Measurements from ENCODE around the gene ARHGAP10. TPM values are rescaled to one million over a fixed set of nuclear protein-coding genes. Genes with fewer than 3 reads are reported as not detected.

The ARHGAP10 gene
- total RNA-seq, 2 experiments from 2014 or later: 0.11 TPM; not detected in 1

DNA sequence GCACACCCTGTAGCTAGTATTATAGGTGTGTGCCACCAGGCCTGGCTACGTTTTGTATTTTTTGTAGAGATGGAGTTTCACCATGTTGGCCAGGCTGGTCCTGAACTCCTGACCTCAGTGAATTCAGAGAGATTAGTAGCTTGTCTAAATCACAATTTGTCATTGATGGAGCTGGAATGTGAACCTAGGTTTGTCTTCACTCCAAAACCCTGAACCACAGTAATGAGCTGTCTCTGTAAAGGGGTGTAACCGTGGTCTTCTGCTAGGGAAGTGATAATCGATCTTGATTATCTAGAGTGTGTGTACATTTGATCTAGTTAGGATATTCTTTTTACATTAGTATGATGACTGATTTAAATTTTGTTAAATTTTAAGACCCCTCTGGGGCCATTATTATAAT lies 8.3 kb downstream of the ARHGAP10 start:
- H3K36me3 ChIP-seq (ENCODE audit: insufficient read depth, low read length): no peaks in the 10 kb centered on the region
- H4K20me1 ChIP-seq (ENCODE audit: insufficient read depth, low read length): no peaks in the 10 kb centered on the region
- CTCF ChIA-PET (ENCODE audit: unreplicated experiment): no interaction called here
- intact Hi-C loops (cut with micrococcal nuclease; ENCODE audit: unreplicated experiment): no loop called here
- no peak overlapping the region for H3K27ac ChIP-seq (ENCODE audit: low read depth, low read length, poor library complexity, severe bottlenecking)
- H3K4me1 ChIP-seq (ENCODE audit: insufficient read depth, low read length, poor library complexity, severe bottlenecking): no peaks in the 10 kb centered on the region
- H3K4me3 ChIP-seq (ENCODE audit: low read depth, low read length, poor library complexity, severe bottlenecking): no peak overlapping the region
- DNase-seq (ENCODE audit: low spot score): no peak
- TF ChIP-seq, protein P1, sequence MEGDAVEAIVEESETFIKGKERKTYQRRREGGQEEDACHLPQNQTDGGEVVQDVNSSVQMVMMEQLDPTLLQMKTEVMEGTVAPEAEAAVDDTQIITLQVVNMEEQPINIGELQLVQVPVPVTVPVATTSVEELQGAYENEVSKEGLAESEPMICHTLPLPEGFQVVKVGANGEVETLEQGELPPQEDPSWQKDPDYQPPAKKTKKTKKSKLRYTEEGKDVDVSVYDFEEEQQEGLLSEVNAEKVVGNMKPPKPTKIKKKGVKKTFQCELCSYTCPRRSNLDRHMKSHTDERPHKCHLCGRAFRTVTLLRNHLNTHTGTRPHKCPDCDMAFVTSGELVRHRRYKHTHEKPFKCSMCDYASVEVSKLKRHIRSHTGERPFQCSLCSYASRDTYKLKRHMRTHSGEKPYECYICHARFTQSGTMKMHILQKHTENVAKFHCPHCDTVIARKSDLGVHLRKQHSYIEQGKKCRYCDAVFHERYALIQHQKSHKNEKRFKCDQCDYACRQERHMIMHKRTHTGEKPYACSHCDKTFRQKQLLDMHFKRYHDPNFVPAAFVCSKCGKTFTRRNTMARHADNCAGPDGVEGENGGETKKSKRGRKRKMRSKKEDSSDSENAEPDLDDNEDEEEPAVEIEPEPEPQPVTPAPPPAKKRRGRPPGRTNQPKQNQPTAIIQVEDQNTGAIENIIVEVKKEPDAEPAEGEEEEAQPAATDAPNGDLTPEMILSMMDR (conservative IDR thresholded peaks at IDR 0.05; ENCODE audit: low read length): no peak
- no peak for TF ChIP-seq EZH2phosphoT487 (IDR thresholded peaks at IDR 0.05; ENCODE audit: borderline replicate concordance, low read depth, low read length)
- no peaks in the 10 kb centered on the region for H3K9me3 ChIP-seq (ENCODE audit: low read length)
- no peaks in the 10 kb centered on the region for H3K9me2 ChIP-seq (ENCODE audit: insufficient read depth, low read length)
- H3K4me2 ChIP-seq (ENCODE audit: low read length): no peak overlapping the region
- BruUV-seq (replicated peaks): no TSS peak
- H2AFZ ChIP-seq (ENCODE audit: low read length): no peak overlapping the region
- POLR2A ChIA-PET: interaction anchor here (0.6 to 1.6 kb wide), 3 partner anchors 10 to 56 kb away, joined by 3 to 4 read pairs (median 3); partner anchors contain the start of gene PRMT9
- H3K79me2 ChIP-seq (ENCODE audit: insufficient read depth, low read depth, low read length): no peaks in the 10 kb centered on the region

DNA sequence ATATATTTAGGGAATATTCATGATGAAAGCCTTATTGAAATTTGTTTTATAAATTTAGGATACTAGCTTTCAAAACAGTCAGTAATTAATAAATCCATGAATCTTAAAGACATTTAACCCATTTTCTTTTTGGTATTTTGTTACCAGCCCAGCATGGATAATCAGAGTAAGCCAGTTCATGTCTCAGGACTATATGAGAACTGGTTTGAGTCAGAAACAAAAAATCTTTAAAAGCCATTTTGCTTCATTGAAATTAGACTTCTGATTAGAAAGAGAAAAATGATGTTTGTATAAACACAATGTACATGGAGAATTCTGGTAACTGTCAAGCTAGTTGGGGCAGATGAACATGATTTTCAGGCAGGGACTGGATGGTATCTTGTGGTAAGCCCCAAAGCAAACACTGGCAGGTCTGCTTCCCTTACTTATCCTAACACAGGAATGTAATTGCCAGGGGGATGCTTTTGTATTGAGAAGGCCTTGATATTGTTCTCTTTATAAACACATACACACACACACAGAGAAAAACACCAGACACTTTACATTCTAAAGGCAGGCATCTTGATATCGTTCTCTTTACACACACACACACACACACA lies 9.4 kb downstream of the ARHGAP10 start:
- Histone ChIP-seq H3K4me3 (ENCODE audit: low read depth, low read length, poor library complexity, severe bottlenecking) (no peak overlapping the region), H3K36me3 (ENCODE audit: insufficient read depth, low read length) (no peaks in the 10 kb centered on the region), H3K9me2 (ENCODE audit: insufficient read depth, low read length) (no peaks in the 10 kb centered on the region), H3K27ac (ENCODE audit: low read depth, low read length, poor library complexity, severe bottlenecking) (no peak overlapping the region), H3K9me3 (ENCODE audit: low read length) (no peaks in the 10 kb centered on the region), H2AFZ (ENCODE audit: low read length) (no peak overlapping the region), H3K4me1 (ENCODE audit: insufficient read depth, low read length, poor library complexity, severe bottlenecking) (no peaks in the 10 kb centered on the region), H3K79me2 (ENCODE audit: insufficient read depth, low read depth, low read length) (no peaks in the 10 kb centered on the region), H3K4me2 (ENCODE audit: low read length) (no peak overlapping the region), H4K20me1 (ENCODE audit: insufficient read depth, low read length) (no peaks in the 10 kb centered on the region)
- CTCF ChIA-PET (ENCODE audit: unreplicated experiment): no interaction called here
- intact Hi-C loops (cut with micrococcal nuclease; ENCODE audit: unreplicated experiment): no loop called here
- BruUV-seq (replicated peaks): no TSS peak
- no peak for DNase-seq (ENCODE audit: low spot score)
- POLR2A ChIA-PET: no interaction called here
- TF ChIP-seq EZH2phosphoT487 (IDR thresholded peaks at IDR 0.05; ENCODE audit: borderline replicate concordance, low read depth, low read length): no peak
- TF ChIP-seq, protein P1 (conservative IDR thresholded peaks at IDR 0.05; ENCODE audit: low read length): no peak

DNA sequence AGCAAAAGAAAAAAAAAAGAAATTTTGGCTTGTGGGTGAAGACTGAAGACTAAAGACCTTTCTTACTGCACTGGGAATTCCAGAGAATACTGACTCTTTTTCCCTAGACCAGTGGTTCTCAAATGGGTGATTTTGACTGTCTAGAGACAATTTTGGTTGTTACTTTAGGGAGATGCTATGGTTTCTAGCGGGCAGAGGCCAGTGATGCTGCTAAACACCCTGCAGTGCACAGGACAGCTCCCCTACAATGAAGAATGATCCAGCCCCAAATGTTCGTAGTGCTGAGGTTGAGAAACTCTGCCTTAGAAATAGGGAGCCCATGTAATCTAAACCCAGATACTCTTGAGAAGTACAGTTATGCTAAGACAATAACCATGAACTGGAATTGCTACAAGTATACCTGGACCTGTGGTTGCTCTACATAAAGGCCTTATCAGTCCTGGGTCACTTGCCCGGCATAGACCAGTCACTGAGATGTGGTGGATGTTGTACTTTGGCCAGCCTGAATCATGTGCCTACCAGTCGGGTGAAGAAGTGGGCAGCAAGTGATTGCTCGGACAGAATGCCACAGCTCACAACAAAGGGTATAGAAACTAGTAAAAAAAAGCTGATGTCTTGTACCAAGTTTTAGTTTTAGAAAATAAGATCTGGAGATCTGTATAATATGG lies 16.0 kb downstream of the ARHGAP10 start:
- DNase-seq (ENCODE audit: low spot score): no peak
- H3K4me3 ChIP-seq (ENCODE audit: low read depth, low read length, poor library complexity, severe bottlenecking): no peak overlapping the region
- no peaks in the 10 kb centered on the region for H4K20me1 ChIP-seq (ENCODE audit: insufficient read depth, low read length)
- no peaks in the 10 kb centered on the region for H3K79me2 ChIP-seq (ENCODE audit: insufficient read depth, low read depth, low read length)
- no peak overlapping the region for H3K27ac ChIP-seq (ENCODE audit: low read depth, low read length, poor library complexity, severe bottlenecking)
- ChIA-PET POLR2A (no interaction called here), CTCF (ENCODE audit: unreplicated experiment) (no interaction called here)
- no peak overlapping the region for H2AFZ ChIP-seq (ENCODE audit: low read length)
- BruUV-seq (replicated peaks): no TSS peak
- intact Hi-C loops (cut with micrococcal nuclease; ENCODE audit: unreplicated experiment): no loop called here
- H3K4me2 ChIP-seq (ENCODE audit: low read length): no peak overlapping the region
- no peak for TF ChIP-seq EZH2phosphoT487 (IDR thresholded peaks at IDR 0.05; ENCODE audit: borderline replicate concordance, low read depth, low read length)
- TF ChIP-seq, protein P1 (conservative IDR thresholded peaks at IDR 0.05; ENCODE audit: low read length): no peak
- no peaks in the 10 kb centered on the region for H3K4me1 ChIP-seq (ENCODE audit: insufficient read depth, low read length, poor library complexity, severe bottlenecking)
- H3K36me3 ChIP-seq (ENCODE audit: insufficient read depth, low read length): no peaks in the 10 kb centered on the region
- no peaks in the 10 kb centered on the region for H3K9me2 ChIP-seq (ENCODE audit: insufficient read depth, low read length)
- H3K9me3 ChIP-seq (ENCODE audit: low read length): no peaks in the 10 kb centered on the region
